Measurements from ENCODE around the gene RAPGEF4. TPM values are rescaled to one million over a fixed set of nuclear protein-coding genes. Genes with fewer than 3 reads are reported as not detected.

RAPGEF4 gene
- polyA plus RNA-seq, 3 donors, result not detected

DNA sequence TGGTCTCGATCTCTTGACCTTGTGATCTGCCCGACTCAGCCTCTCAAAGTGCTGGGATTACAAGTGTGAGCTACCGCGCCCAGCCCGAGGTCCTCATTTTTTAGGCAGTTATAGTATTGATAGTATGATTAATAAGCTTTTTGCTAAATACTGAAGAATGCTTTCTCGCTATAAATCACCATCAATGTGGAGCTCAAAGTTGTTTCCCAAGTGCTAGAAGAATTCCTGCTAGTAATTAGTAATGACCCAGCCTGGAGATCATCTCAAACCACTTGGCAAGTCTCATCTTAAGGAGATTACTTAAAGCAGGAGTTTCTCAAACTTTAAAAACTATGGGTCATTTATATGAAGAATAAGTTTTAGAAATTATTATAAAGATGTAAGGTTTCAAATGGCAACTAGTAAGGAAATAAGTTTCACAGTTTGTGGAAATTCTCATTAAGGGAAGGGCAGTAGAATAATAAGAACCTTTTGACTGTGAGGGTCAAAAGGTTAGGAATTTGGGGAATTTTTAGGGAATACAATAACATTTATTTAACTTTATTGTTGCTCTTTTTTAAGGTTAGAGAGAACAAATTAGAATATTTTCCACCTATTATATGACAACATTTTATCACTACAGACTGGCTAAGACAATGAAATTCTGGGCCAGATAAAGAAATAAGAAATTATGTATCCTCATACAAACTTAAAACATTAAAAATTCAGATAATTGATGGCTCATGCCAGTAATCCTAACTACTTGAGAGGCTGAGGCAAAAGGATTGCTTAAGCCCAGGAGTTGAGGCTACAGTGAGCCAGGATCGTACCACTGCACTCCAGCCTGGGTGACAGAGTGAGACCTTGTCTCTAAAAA, 191.4 kb downstream of the RAPGEF4 start:
- no peak overlapping the region for H3K4me2 ChIP-seq (replicated peaks; ENCODE audit: extremely low read depth, low read length, poor library complexity, severe bottlenecking)
- peaks cover 10 to 15% of the 10 kb centered on the region in 2 donors for H3K4me1 ChIP-seq (ENCODE audit: control insufficient read depth in 1 of 2, insufficient read depth in 2 of 2, low read length in 2 of 2)
- Mint-ChIP-seq H3K36me3 (no peaks in the 10 kb centered on the region), H3K4me1 (peaks cover 15% of the 10 kb centered on the region), H3K27me3 (ENCODE audit: low read depth in 3 of 3) (peaks cover 2 to 13% (median 4%) of the 10 kb centered on the region in 3 donors), H3K27ac (peak overlapping the region in 1 of 7 donors; percentile 35), H3K4me3 (no peak overlapping the region), H3K9me3 (no peaks in the 10 kb centered on the region)
- DNase-seq, result no peak
- H3K36me3 ChIP-seq (replicated peaks in 1 of 2; ENCODE audit: control insufficient read depth in 1 of 2, insufficient read depth in 2 of 2, low read length in 2 of 2), result no peaks in the 10 kb centered on the region
- no peak overlapping the region for H3K4me3 ChIP-seq (replicated peaks in 1 of 3; ENCODE audit: low read depth in 2 of 3, low read length in 3 of 3)
- TF ChIP-seq, protein P1, sequence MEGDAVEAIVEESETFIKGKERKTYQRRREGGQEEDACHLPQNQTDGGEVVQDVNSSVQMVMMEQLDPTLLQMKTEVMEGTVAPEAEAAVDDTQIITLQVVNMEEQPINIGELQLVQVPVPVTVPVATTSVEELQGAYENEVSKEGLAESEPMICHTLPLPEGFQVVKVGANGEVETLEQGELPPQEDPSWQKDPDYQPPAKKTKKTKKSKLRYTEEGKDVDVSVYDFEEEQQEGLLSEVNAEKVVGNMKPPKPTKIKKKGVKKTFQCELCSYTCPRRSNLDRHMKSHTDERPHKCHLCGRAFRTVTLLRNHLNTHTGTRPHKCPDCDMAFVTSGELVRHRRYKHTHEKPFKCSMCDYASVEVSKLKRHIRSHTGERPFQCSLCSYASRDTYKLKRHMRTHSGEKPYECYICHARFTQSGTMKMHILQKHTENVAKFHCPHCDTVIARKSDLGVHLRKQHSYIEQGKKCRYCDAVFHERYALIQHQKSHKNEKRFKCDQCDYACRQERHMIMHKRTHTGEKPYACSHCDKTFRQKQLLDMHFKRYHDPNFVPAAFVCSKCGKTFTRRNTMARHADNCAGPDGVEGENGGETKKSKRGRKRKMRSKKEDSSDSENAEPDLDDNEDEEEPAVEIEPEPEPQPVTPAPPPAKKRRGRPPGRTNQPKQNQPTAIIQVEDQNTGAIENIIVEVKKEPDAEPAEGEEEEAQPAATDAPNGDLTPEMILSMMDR (IDR thresholded peaks at IDR 0.05), result no peak
- H3K9me3 ChIP-seq (replicated peaks in 1 of 2; ENCODE audit: control insufficient read depth in 1 of 2, insufficient read depth in 1 of 2, low read length in 2 of 2), result no peaks in the 10 kb centered on the region
- H4K20me1 ChIP-seq (ENCODE audit: insufficient read depth, low read length), result no peaks in the 10 kb centered on the region
- intact Hi-C loops (cut with micrococcal nuclease), result no loop called here
- no peaks in the 10 kb centered on the region for H3K79me2 ChIP-seq (ENCODE audit: insufficient read depth, low read length)
- 90% methylated on average over 5 of the region's 7 CpGs for WGBS (ENCODE audit: insufficient coverage)
- H3K9ac ChIP-seq (ENCODE audit: insufficient read depth, low read length, poor library complexity, severe bottlenecking), result no peak overlapping the region
- H2AFZ ChIP-seq (ENCODE audit: insufficient read depth, low read depth, low read length, poor library complexity, severe bottlenecking), result no peak overlapping the region
- no peak overlapping the region for H3K27ac ChIP-seq (ENCODE audit: low read depth in 1 of 2, low read length in 2 of 2)
- no peaks in the 10 kb centered on the region for H3K27me3 ChIP-seq (ENCODE audit: control insufficient read depth in 2 of 2, insufficient read depth in 2 of 2, low read length in 2 of 2)

GRCh38 chr2:172927641-172928357, 192.2 kb downstream of the RAPGEF4 start:
- H3K4me2 ChIP-seq (replicated peaks; ENCODE audit: extremely low read depth, low read length, poor library complexity, severe bottlenecking), result no peak overlapping the region
- H3K4me3 ChIP-seq (replicated peaks in 1 of 3; ENCODE audit: low read depth in 2 of 3, low read length in 3 of 3), result no peak overlapping the region
- H3K27ac Mint-ChIP-seq, result no peak overlapping the region
- no peaks in the 10 kb centered on the region for H4K20me1 ChIP-seq (ENCODE audit: insufficient read depth, low read length)
- intact Hi-C loops (cut with micrococcal nuclease), result no loop called here
- no peaks in the 10 kb centered on the region for H3K9me3 Mint-ChIP-seq
- no peak overlapping the region for H3K27ac ChIP-seq (ENCODE audit: low read depth in 1 of 2, low read length in 2 of 2)
- peaks cover 15% of the 10 kb centered on the region for H3K4me1 Mint-ChIP-seq
- peaks cover 2 to 8% (median 4%) of the 10 kb centered on the region in 3 donors for H3K27me3 Mint-ChIP-seq (ENCODE audit: low read depth in 3 of 3)
- 87% methylated on average over 4 of the region's 8 CpGs for WGBS (ENCODE audit: insufficient coverage)
- H3K4me1 ChIP-seq (ENCODE audit: control insufficient read depth in 1 of 2, insufficient read depth in 2 of 2, low read length in 2 of 2), result peaks cover 10 to 15% of the 10 kb centered on the region in 2 donors
- no peak overlapping the region for H3K9ac ChIP-seq (ENCODE audit: insufficient read depth, low read length, poor library complexity, severe bottlenecking)
- H3K36me3 ChIP-seq (replicated peaks in 1 of 2; ENCODE audit: control insufficient read depth in 1 of 2, insufficient read depth in 2 of 2, low read length in 2 of 2), result no peaks in the 10 kb centered on the region
- no peaks in the 10 kb centered on the region for H3K27me3 ChIP-seq (ENCODE audit: control insufficient read depth in 2 of 2, insufficient read depth in 2 of 2, low read length in 2 of 2)
- H3K79me2 ChIP-seq (ENCODE audit: insufficient read depth, low read length), result no peaks in the 10 kb centered on the region
- H3K9me3 ChIP-seq (replicated peaks in 1 of 2; ENCODE audit: control insufficient read depth in 1 of 2, insufficient read depth in 1 of 2, low read length in 2 of 2), result no peaks in the 10 kb centered on the region
- H2AFZ ChIP-seq (ENCODE audit: insufficient read depth, low read depth, low read length, poor library complexity, severe bottlenecking), result no peak overlapping the region
- TF ChIP-seq, protein P1 (IDR thresholded peaks at IDR 0.05), result no peak
- no peaks in the 10 kb centered on the region for H3K36me3 Mint-ChIP-seq
- no peak for DNase-seq
- no peak overlapping the region for H3K4me3 Mint-ChIP-seq
